Measurements from ENCODE around the gene SHC4. TPM values are rescaled to one million over a fixed set of nuclear protein-coding genes. Genes with fewer than 3 reads are reported as not detected.

Gene SHC4
- polyA plus RNA-seq, 1 donor (not counting 4 experiments of a cell fraction or from before 2014, with no cell fraction given) = 0.94 TPM

- Histone ChIP-seq H3K9ac (ENCODE audit: control insufficient read depth, extremely low read depth, insufficient read depth, low read length) (no peak overlapping the region), H3K27ac (ENCODE audit: control insufficient read depth, insufficient read depth, low read length) (no peak overlapping the region), H2AFZ (ENCODE audit: control insufficient read depth, low read length) (no peak overlapping the region), H3K9me1 (ENCODE audit: control insufficient read depth, extremely low read depth, insufficient read depth, low read length) (no peaks in the 10 kb centered on the region), H3K27me3 (ENCODE audit: control insufficient read depth, extremely low read depth, insufficient read depth, low read length) (no peaks in the 10 kb centered on the region), H3K4me2 (ENCODE audit: control insufficient read depth, extremely low read depth, insufficient read depth, low read depth, low read length) (no peak overlapping the region), H3K79me2 (ENCODE audit: control insufficient read depth, insufficient read depth, low read length) (peaks cover 13% of the 10 kb centered on the region), H3K36me3 (ENCODE audit: control insufficient read depth in 2 of 2, extremely low read depth in 1 of 2, insufficient read depth in 2 of 2, low read length in 2 of 2) (no peaks in the 10 kb centered on the region), H3K4me3 (ENCODE audit: control insufficient read depth in 2 of 3, extremely low read depth in 1 of 3, insufficient read depth in 2 of 3, low read depth in 1 of 3, low read length in 3 of 3) (no peak overlapping the region), H3K4me1 (ENCODE audit: control insufficient read depth, extremely low read depth, insufficient read depth, low read length) (peaks cover 12% of the 10 kb centered on the region), H4K20me1 (ENCODE audit: control insufficient read depth, extremely low read depth, insufficient read depth, low read length) (no peaks in the 10 kb centered on the region), H3K9me3 (ENCODE audit: control insufficient read depth, low read depth, low read length) (no peaks in the 10 kb centered on the region)
- dilution Hi-C loops (cut with MboI; ENCODE audit: extremely low pct_ligation_motif_present, low sequenced_read_pairs) = no loop called here
- DNase-seq (ENCODE audit: low read depth, low spot score) (no peak), FAIRE-seq (no peak)
- TF ChIP-seq EZH2 (IDR thresholded peaks at IDR 0.05; ENCODE audit: low read length) (no peak), CTCF (optimal IDR thresholded peaks at IDR 0.05 in 1 of 3, IDR thresholded peaks at IDR 0.05 in 1 of 3, conservative IDR thresholded peaks at IDR 0.05 in 1 of 3; ENCODE audit: extremely low read depth in 1 of 3, insufficient read depth in 2 of 3, low read length in 3 of 3) (no peak)
Measured at GRCh38 chr15:48883699-48884098, 80.0 kb downstream of the SHC4 start.

GRCh38 chr15:48880070-48880634 lies 83.6 kb downstream of the SHC4 start:
- H3K79me2 ChIP-seq (ENCODE audit: control insufficient read depth, insufficient read depth, low read length) = peaks cover 21% of the 10 kb centered on the region
- H3K9me1 ChIP-seq (ENCODE audit: control insufficient read depth, extremely low read depth, insufficient read depth, low read length) = no peaks in the 10 kb centered on the region
- H3K27ac ChIP-seq (ENCODE audit: control insufficient read depth, insufficient read depth, low read length) = no peak overlapping the region
- TF ChIP-seq EZH2 (IDR thresholded peaks at IDR 0.05; ENCODE audit: low read length) (no peak), CTCF (optimal IDR thresholded peaks at IDR 0.05 in 1 of 3, IDR thresholded peaks at IDR 0.05 in 1 of 3, conservative IDR thresholded peaks at IDR 0.05 in 1 of 3; ENCODE audit: extremely low read depth in 1 of 3, insufficient read depth in 2 of 3, low read length in 3 of 3) (no peak)
- no peak overlapping the region for H3K9ac ChIP-seq (ENCODE audit: control insufficient read depth, extremely low read depth, insufficient read depth, low read length)
- FAIRE-seq = no peak
- H3K36me3 ChIP-seq (ENCODE audit: control insufficient read depth in 2 of 2, extremely low read depth in 1 of 2, insufficient read depth in 2 of 2, low read length in 2 of 2) = no peaks in the 10 kb centered on the region
- H2AFZ ChIP-seq (ENCODE audit: control insufficient read depth, low read length) = no peak overlapping the region
- DNase-seq (ENCODE audit: low read depth, low spot score) = no peak
- no peaks in the 10 kb centered on the region for H4K20me1 ChIP-seq (ENCODE audit: control insufficient read depth, extremely low read depth, insufficient read depth, low read length)
- dilution Hi-C loops (cut with MboI; ENCODE audit: extremely low pct_ligation_motif_present, low sequenced_read_pairs) = no loop called here
- no peaks in the 10 kb centered on the region for H3K27me3 ChIP-seq (ENCODE audit: control insufficient read depth, extremely low read depth, insufficient read depth, low read length)
- no peak overlapping the region for H3K4me3 ChIP-seq (ENCODE audit: control insufficient read depth in 2 of 3, extremely low read depth in 1 of 3, insufficient read depth in 2 of 3, low read depth in 1 of 3, low read length in 3 of 3)
- H3K4me2 ChIP-seq (ENCODE audit: control insufficient read depth, extremely low read depth, insufficient read depth, low read depth, low read length) = no peak overlapping the region
- peaks cover 12% of the 10 kb centered on the region for H3K4me1 ChIP-seq (ENCODE audit: control insufficient read depth, extremely low read depth, insufficient read depth, low read length)
- H3K9me3 ChIP-seq (ENCODE audit: control insufficient read depth, low read depth, low read length) = no peaks in the 10 kb centered on the region
